KOPT-K1 (cell line): ENCODE results near the gene BCORL1.

Experiments
- H3K27ac ChIP-seq: fragments of 200-600 bp; sonication (generic); 2 replicates; pipeline ENCODE4 v1.5.1; 2016; ENCODE audit warnings: antibody characterized with exemption, mild to moderate bottlenecking, low read depth, low read length; ENCODE audit not compliant: poor library complexity, severe bottlenecking
- H3K36me3 ChIP-seq: fragments of 200-600 bp; sonication (generic); 2 replicates; pipeline ENCODE4 v1.5.1; 2017; ENCODE audit warnings: antibody characterized with exemption, mild to moderate bottlenecking, low read length, moderate library complexity; ENCODE audit not compliant: insufficient read depth
- H3K9me3 ChIP-seq: fragments of 200-600 bp; sonication (generic); 2 replicates; pipeline ENCODE4 v1.5.1; 2017; ENCODE audit warnings: antibody characterized with exemption, low read length, mild to moderate bottlenecking; ENCODE audit not compliant: insufficient read depth, poor library complexity, severe bottlenecking

BCORL1 gene

GRCh38 chrX:130014356-130014755, 31.9 kb downstream of the BCORL1 start:
- Histone ChIP-seq H3K9me3 (no peaks in the 10 kb centered on the region), H3K27ac (no peak overlapping the region), H3K36me3 (peaks cover 80% of the 10 kb centered on the region)

- no peak overlapping the region for H3K27ac ChIP-seq
- H3K9me3 ChIP-seq, result no peaks in the 10 kb centered on the region
- H3K36me3 ChIP-seq, result peaks cover 82% of the 10 kb centered on the region
Measured at GRCh38 chrX:130014770-130015169, 32.3 kb downstream of the BCORL1 start.

GRCh38 chrX:130015181-130015580, 32.7 kb downstream of the BCORL1 start:
- Histone ChIP-seq H3K9me3 (no peaks in the 10 kb centered on the region), H3K36me3 (peaks cover 86% of the 10 kb centered on the region), H3K27ac (no peak overlapping the region)

- Histone ChIP-seq H3K27ac (no peak overlapping the region), H3K9me3 (no peaks in the 10 kb centered on the region), H3K36me3 (peaks cover 97% of the 10 kb centered on the region)
Measured at GRCh38 chrX:130018143-130018542, 35.7 kb downstream of the BCORL1 start.

GRCh38 chrX:130020661-130021324, 38.4 kb downstream of the BCORL1 start:
- Histone ChIP-seq H3K36me3 (peaks cover 95% of the 10 kb centered on the region), H3K27ac (no peak overlapping the region), H3K9me3 (no peaks in the 10 kb centered on the region)

GRCh38 chrX:130024127-130024526, 41.7 kb downstream of the BCORL1 start:
- Histone ChIP-seq H3K36me3 (peaks cover 96% of the 10 kb centered on the region), H3K9me3 (no peaks in the 10 kb centered on the region), H3K27ac (no peak overlapping the region)

- no peak overlapping the region for H3K27ac ChIP-seq
- H3K36me3 ChIP-seq, result peaks cover 96% of the 10 kb centered on the region
- no peaks in the 10 kb centered on the region for H3K9me3 ChIP-seq
Measured at GRCh38 chrX:130025256-130025655, 42.8 kb downstream of the BCORL1 start.

- Histone ChIP-seq H3K36me3 (peaks cover 97% of the 10 kb centered on the region), H3K27ac (no peak overlapping the region), H3K9me3 (no peaks in the 10 kb centered on the region)
Measured at GRCh38 chrX:130027569-130027968, 45.1 kb downstream of the BCORL1 start.

- H3K9me3 ChIP-seq, result no peaks in the 10 kb centered on the region
- H3K36me3 ChIP-seq, result peaks cover 93% of the 10 kb centered on the region
- no peak overlapping the region for H3K27ac ChIP-seq
Measured at GRCh38 chrX:130028196-130028595, 45.8 kb downstream of the BCORL1 start.

- Histone ChIP-seq H3K9me3 (no peaks in the 10 kb centered on the region), H3K27ac (no peak overlapping the region), H3K36me3 (peaks cover 95% of the 10 kb centered on the region)
Measured at GRCh38 chrX:130030826-130031225, 48.4 kb downstream of the BCORL1 start.

- no peaks in the 10 kb centered on the region for H3K9me3 ChIP-seq
- H3K27ac ChIP-seq, result no peak overlapping the region
- peaks cover 93% of the 10 kb centered on the region for H3K36me3 ChIP-seq
Measured at GRCh38 chrX:130032552-130032951, 50.1 kb downstream of the BCORL1 start.

- no peaks in the 10 kb centered on the region for H3K9me3 ChIP-seq
- H3K36me3 ChIP-seq, result peaks cover 92% of the 10 kb centered on the region
- no peak overlapping the region for H3K27ac ChIP-seq
Measured at GRCh38 chrX:130034178-130034577, 51.7 kb downstream of the BCORL1 start.

GRCh38 chrX:130039847-130040246, 57.4 kb downstream of the BCORL1 start:
- Histone ChIP-seq H3K36me3 (peaks cover 82% of the 10 kb centered on the region), H3K9me3 (no peaks in the 10 kb centered on the region), H3K27ac (no peak overlapping the region)

GRCh38 chrX:130047416-130047815, 65.0 kb downstream of the BCORL1 start:
- Histone ChIP-seq H3K9me3 (no peaks in the 10 kb centered on the region), H3K27ac (no peak overlapping the region), H3K36me3 (peaks cover 82% of the 10 kb centered on the region)

- Histone ChIP-seq H3K36me3 (peaks cover 89% of the 10 kb centered on the region), H3K27ac (no peak overlapping the region), H3K9me3 (no peaks in the 10 kb centered on the region)
Measured at GRCh38 chrX:130048686-130049222, 66.3 kb downstream of the BCORL1 start.

- H3K36me3 ChIP-seq, result peaks cover 96% of the 10 kb centered on the region
- H3K9me3 ChIP-seq, result no peaks in the 10 kb centered on the region
- no peak overlapping the region for H3K27ac ChIP-seq
Measured at GRCh38 chrX:130049821-130050220, 67.4 kb downstream of the BCORL1 start.
